CD14-positive monocyte (primary cell): Measurements from ENCODE around the gene SOST. TPM values are rescaled to one million over a fixed set of nuclear protein-coding genes. Genes with fewer than 3 reads are reported as not detected.
"Not testable (repeated sequence)": the region's sequence is repeated elsewhere in the genome, so short reads cannot be mapped to it uniquely, and the experiment has no call there.

Source experiments
- DNase-seq, 3 donors: peaks; one replicate each; pipeline ENCODE4 v3.0.0-alpha.2; 2011 to 2022
- H2AFZ ChIP-seq: 2 replicates; pipeline ENCODE4 v1.6.0; 2012; ENCODE audit warnings: mild to moderate bottlenecking, low read depth, low read length, inconsistent platforms; ENCODE audit not compliant: insufficient read depth, poor library complexity, severe bottlenecking
- H3K27ac ChIP-seq, 2 donors: 1 replicate in 1 of 2; 2 replicates in 1 of 2; pipeline ENCODE4 v1.5.1; 2012 to 2013; ENCODE audit warnings: low read length in 2 of 2, control low read depth in 1 of 2, inconsistent platforms in 1 of 2, low read depth in 1 of 2, mild to moderate bottlenecking in 1 of 2
- H3K27me3 ChIP-seq, 2 donors: one replicate each; pipeline versions ENCODE4 v1.6.0 to v1.6.1; 2011 to 2013; ENCODE audit warnings: low read length in 2 of 2; ENCODE audit not compliant: control insufficient read depth in 2 of 2, insufficient read depth in 2 of 2
- H3K36me3 ChIP-seq, 2 donors: replicated peaks in 1 of 2; 1 replicate in 1 of 2; 2 replicates in 1 of 2; pipeline versions ENCODE4 v1.5.1 to v1.6.1; 2012 to 2013; ENCODE audit warnings: low read length in 2 of 2, control low read depth in 1 of 2, inconsistent platforms in 1 of 2, mild to moderate bottlenecking in 1 of 2; ENCODE audit not compliant: insufficient read depth in 2 of 2, control insufficient read depth in 1 of 2
- H3K4me1 ChIP-seq, 2 donors: 1 replicate in 1 of 2; 2 replicates in 1 of 2; pipeline versions ENCODE4 v1.5.1 to v1.6.1; 2012 to 2013; ENCODE audit warnings: low read length in 2 of 2, control low read depth in 1 of 2, inconsistent platforms in 1 of 2, mild to moderate bottlenecking in 1 of 2, moderate library complexity in 1 of 2; ENCODE audit not compliant: insufficient read depth in 2 of 2, control insufficient read depth in 1 of 2
- H3K4me2 ChIP-seq: replicated peaks from 2 replicates; pipeline ENCODE3; 2012; ENCODE audit warnings: low read length, moderate library complexity, mild to moderate bottlenecking; ENCODE audit not compliant: poor library complexity, severe bottlenecking; ENCODE audit errors: extremely low read depth
- H3K4me3 ChIP-seq, 3 experiments: fragments of 200-600 bp in 1 of 3; sonication (generic) in 1 of 3; replicated peaks in 1 of 3; 1 replicate in 2 of 3; 2 replicates in 1 of 3; pipeline ENCODE4 v1.5.1; 2011 to 2013; ENCODE audit warnings: low read length in 3 of 3, mild to moderate bottlenecking in 3 of 3, control low read depth in 2 of 3, low read depth in 2 of 3, inconsistent platforms in 1 of 3, moderate library complexity in 1 of 3
- H3K79me2 ChIP-seq: 2 replicates; pipeline ENCODE4 v1.6.0; 2012; ENCODE audit warnings: mild to moderate bottlenecking, control low read depth, inconsistent platforms, low read length, moderate library complexity; ENCODE audit not compliant: insufficient read depth
- H3K9ac ChIP-seq: 2 replicates; pipeline ENCODE4 v1.6.0; 2017; ENCODE audit warnings: low read length, mild to moderate bottlenecking; ENCODE audit not compliant: insufficient read depth, poor library complexity, severe bottlenecking
- H3K9me3 ChIP-seq, 2 donors: replicated peaks in 1 of 2; 1 replicate in 1 of 2; 2 replicates in 1 of 2; pipeline versions ENCODE4 v1.5.1 to v1.6.1; 2012 to 2013; ENCODE audit warnings: low read length in 2 of 2, control low read depth in 1 of 2; ENCODE audit not compliant: control insufficient read depth in 1 of 2, insufficient read depth in 1 of 2
- H4K20me1 ChIP-seq: 2 replicates; pipeline ENCODE4 v1.6.0; 2012; ENCODE audit warnings: mild to moderate bottlenecking, low read length, control low read depth, moderate library complexity; ENCODE audit not compliant: insufficient read depth
- H3K27ac Mint-ChIP-seq, 7 donors: one replicate each; pipeline ENCODE4 v1.8.0; 2020; ENCODE audit warnings: mild to moderate bottlenecking in 7 of 7, mixed read lengths in 7 of 7, moderate library complexity in 6 of 7, inconsistent platforms in 2 of 7
- H3K27me3 Mint-ChIP-seq, 3 donors: one replicate each; pipeline ENCODE4 v1.8.0; 2021 to 2022; ENCODE audit warnings: low read depth in 3 of 3, mild to moderate bottlenecking in 3 of 3, mixed read lengths in 3 of 3, moderate library complexity in 3 of 3, inconsistent platforms in 1 of 3
- H3K36me3 Mint-ChIP-seq, 2 donors: one replicate each; pipeline ENCODE4 v1.8.0; 2020; ENCODE audit warnings: mixed read lengths in 2 of 2, inconsistent platforms in 1 of 2, mild to moderate bottlenecking in 1 of 2
- H3K4me1 Mint-ChIP-seq: one replicate; pipeline ENCODE4 v1.8.0; 2020; ENCODE audit warnings: mild to moderate bottlenecking, mixed read lengths
- H3K4me3 Mint-ChIP-seq, 2 donors: one replicate each; pipeline ENCODE4 v1.8.0; 2020; ENCODE audit warnings: mild to moderate bottlenecking in 2 of 2, mixed read lengths in 2 of 2, moderate library complexity in 1 of 2
- H3K9me3 Mint-ChIP-seq, 7 donors: one replicate each; pipeline ENCODE4 v1.8.0; 2020 to 2022; ENCODE audit warnings: mixed read lengths in 7 of 7, mild to moderate bottlenecking in 6 of 7, moderate library complexity in 6 of 7, inconsistent platforms in 2 of 7
- CTCF ChIP-seq: fragments of 200-600 bp; IDR thresholded peaks from one replicate; pipeline ENCODE4 v1.8.0; 2022; ENCODE audit warnings: antibody characterized with exemption, mild to moderate bottlenecking
- WGBS: methylation state at CpG from one replicate; pipeline ENCODE4 v1.1.5; 2013; ENCODE audit warnings: missing lambda C conversion rate; ENCODE audit not compliant: insufficient coverage; 5-methylcytosine and 5-hydroxymethylcytosine counted together
- intact Hi-C, 2 donors: fragments of 100-400 bp; cut with micrococcal nuclease; formaldehyde crosslinking; loops; one replicate each; pipeline versions ENCODE4 v1.15.0 to v1.15.1; 2023
- polyA plus RNA-seq, 3 donors: library from polyadenylated mRNA; depleted of rRNA in 1 of 3; unstranded in 2 of 3; stranded (reverse) in 1 of 3; fragments of 300-500 nt in 2 of 3; fragments of >200 nt in 1 of 3; fragmentation: Illumina TruSeq in 2 of 3; gene quantifications; 1 replicate in 2 of 3; 2 replicates in 1 of 3; pipeline ENCODE4 v1.2.3, GENCODE V29; 2012 to 2021

Gene SOST
- polyA plus RNA-seq, 3 donors, result not detected

- H3K4me3 ChIP-seq, result no peak overlapping the region
- H2AFZ ChIP-seq, result no peak overlapping the region
- Mint-ChIP-seq H3K27me3 (peaks cover 0 to 6% (median 6%) of the 10 kb centered on the region in 3 donors), H3K4me1 (no peaks in the 10 kb centered on the region), H3K36me3 (peaks cover 2 to 7% of the 10 kb centered on the region in 2 donors), H3K4me3 (no peak overlapping the region), H3K9me3 (peaks cover 0 to 4% (median 0%) of the 10 kb centered on the region in 7 donors), H3K27ac (no peak overlapping the region)
- no peaks in the 10 kb centered on the region for H3K36me3 ChIP-seq
- H3K9me3 ChIP-seq, result no peaks in the 10 kb centered on the region
- H4K20me1 ChIP-seq, result no peaks in the 10 kb centered on the region
- H3K27me3 ChIP-seq, result no peaks in the 10 kb centered on the region
- no peaks in the 10 kb centered on the region for H3K4me1 ChIP-seq
- no peak for TF ChIP-seq CTCF
- no peak overlapping the region for H3K27ac ChIP-seq
- H3K4me2 ChIP-seq, result no peak overlapping the region
- no peak for DNase-seq
- no peak overlapping the region for H3K9ac ChIP-seq
- no CpG with 5 or more reads among the region's 2 CpGs for WGBS
- intact Hi-C loops, result no loop called here
- H3K79me2 ChIP-seq, result no peaks in the 10 kb centered on the region
Measured at GRCh38 chr17:43799047-43799446, 40.5 kb upstream of the SOST start.

- H2AFZ ChIP-seq, H3K27me3 Mint-ChIP-seq, H3K36me3 Mint-ChIP-seq, DNase-seq, H3K27ac Mint-ChIP-seq, H3K27me3 ChIP-seq, H3K9ac ChIP-seq, H3K4me1 ChIP-seq, H3K36me3 ChIP-seq, H3K4me3 ChIP-seq, H3K9me3 Mint-ChIP-seq, H3K4me2 ChIP-seq, H3K79me2 ChIP-seq, H3K27ac ChIP-seq, H3K4me3 Mint-ChIP-seq, H3K4me1 Mint-ChIP-seq, H3K9me3 ChIP-seq, H4K20me1 ChIP-seq, intact Hi-C loops: not testable (repeated sequence)
- 88% methylated on average over 9 of the region's 9 CpGs for WGBS
Measured at GRCh38 chr17:43798024-43798423, 39.4 kb upstream of the SOST start.

GRCh38 chr17:43792668-43793067, 34.1 kb upstream of the SOST start:
- H3K4me3 ChIP-seq, H3K27me3 ChIP-seq, H3K27ac ChIP-seq, H3K36me3 ChIP-seq, H3K4me3 Mint-ChIP-seq, H3K36me3 Mint-ChIP-seq, H3K9me3 ChIP-seq, H3K4me1 Mint-ChIP-seq, H3K27me3 Mint-ChIP-seq, H3K4me1 ChIP-seq, H3K4me2 ChIP-seq, H3K9ac ChIP-seq, H4K20me1 ChIP-seq, H3K9me3 Mint-ChIP-seq, intact Hi-C loops, H3K79me2 ChIP-seq, DNase-seq, H2AFZ ChIP-seq, H3K27ac Mint-ChIP-seq: not testable (repeated sequence)
- no CpG with 5 or more reads among the region's 4 CpGs for WGBS
